Panc1 (cell line): ENCODE results near the gene PGGHG. TPM values are rescaled to one million over a fixed set of nuclear protein-coding genes. Genes with fewer than 3 reads are reported as not detected.

ENCODE experiments used
- ATAC-seq: fragments of 200-7000 bp; cut with Tn5 transposase; 2 replicates; pipeline ENCODE4 v1.9.1; 2020; ENCODE audit warnings: mild to moderate bottlenecking, moderate library complexity
- BruUV-seq: library from RNA; stranded (reverse); fragments of 400-500 nt; replicated peaks from 2 replicates; lab custom pipeline; 2021; lab: Mats Ljungman, UMichigan
- CTCF ChIA-PET: fragments of 300-600 bp; sonication (Branson Sonifier 250); formaldehyde crosslinking; loops from one replicate; lab custom pipeline; 2022; ENCODE audit warnings: antibody characterized with exemption; lab: Charles Lee
- POLR2A ChIA-PET: fragments of 300-600 bp; sonication (Branson Sonifier 250); formaldehyde crosslinking; loops from one replicate; lab custom pipeline; 2022; ENCODE audit warnings: antibody characterized with exemption; lab: Charles Lee
- DNase-seq: peaks from one replicate; pipeline ENCODE4 v3.0.0-alpha.2; 2010; ENCODE audit warnings: low read depth, low spot score
- H3K27ac ChIP-seq: 2 replicates; pipeline ENCODE4 v1.5.1; 2011; ENCODE audit warnings: mild to moderate bottlenecking, low read length, inconsistent platforms
- H3K27me3 ChIP-seq: fragments of 200-500 bp; sonication (Bioruptor generic); 2 replicates; pipeline ENCODE4 v1.6.0; 2014; ENCODE audit warnings: low read length, inconsistent platforms; ENCODE audit not compliant: control insufficient read depth, insufficient read depth
- H3K36me3 ChIP-seq: fragments of 200-500 bp; sonication (Bioruptor generic); 2 replicates; pipeline ENCODE4 v1.5.1; 2014; ENCODE audit warnings: inconsistent platforms, mild to moderate bottlenecking, low read length, moderate library complexity; ENCODE audit not compliant: control insufficient read depth, insufficient read depth
- H3K4me1 ChIP-seq: 2 replicates; pipeline ENCODE4 v1.5.1; 2011; ENCODE audit warnings: inconsistent platforms, mild to moderate bottlenecking, low read length, moderate library complexity; ENCODE audit not compliant: control insufficient read depth, insufficient read depth
- H3K4me3 ChIP-seq, 2 experiments: 2 replicates each; pipeline ENCODE4 v1.5.1; 2011 to 2012; ENCODE audit warnings: low read depth in 2 of 2, low read length in 2 of 2, mild to moderate bottlenecking in 2 of 2, inconsistent platforms in 1 of 2, moderate library complexity in 1 of 2
- H3K9me3 ChIP-seq: fragments of 200-500 bp; sonication (Bioruptor generic); 2 replicates; pipeline ENCODE4 v1.5.1; 2014; ENCODE audit warnings: low read depth, mild to moderate bottlenecking, inconsistent platforms, low read length, moderate library complexity; ENCODE audit not compliant: control insufficient read depth, insufficient read depth
- CTCF ChIP-seq: fragments of 450-650 bp; IDR thresholded peaks from 2 replicates; pipeline ENCODE4 v1.5.1; 2017; ENCODE audit warnings: mild to moderate bottlenecking
- POLR2AphosphoS5 ChIP-seq: IDR thresholded peaks from 2 replicates; pipeline ENCODE4 v1.6.1; 2012; ENCODE audit warnings: mild to moderate bottlenecking, low read depth, low read length, moderate library complexity
- REST ChIP-seq, 2 experiments: IDR thresholded peaks; 2 replicates each; pipeline ENCODE4 v1.6.1; 2011 to 2012; ENCODE audit warnings: low read depth in 2 of 2, control low read depth in 1 of 2, low read length in 1 of 2, mild to moderate bottlenecking in 1 of 2, moderate library complexity in 1 of 2; ENCODE audit not compliant: insufficient read depth in 1 of 2
- SIN3A ChIP-seq: IDR thresholded peaks from 2 replicates; pipeline ENCODE4 v1.6.1; 2012; ENCODE audit warnings: low read depth, mild to moderate bottlenecking, low read length, moderate library complexity, borderline replicate concordance; ENCODE audit not compliant: insufficient read depth
- TCF7L2 ChIP-seq: IDR thresholded peaks from 2 replicates; pipeline ENCODE4 v1.6.1; 2011; ENCODE audit warnings: mild to moderate bottlenecking, low read depth, low read length, inconsistent platforms
- in situ Hi-C: cut with HindIII; loops from 2 replicates; pipeline ENCODE4 v1.10.0; 2016; ENCODE audit warnings: low sequenced_read_pairs, low pct_unique_long_range_greater_than_20kb
- intact Hi-C: fragments of 100-400 bp; cut with micrococcal nuclease; formaldehyde crosslinking; loops from one replicate; pipeline ENCODE4 v1.10.0; 2022; ENCODE audit not compliant: unreplicated experiment
- total RNA-seq: library from RNA; stranded (reverse); gene quantifications from one replicate; pipeline ENCODE4 v1.2.1, GENCODE V29; 2021; ENCODE audit not compliant: unreplicated experiment

Gene PGGHG
- total RNA-seq, 1 experiment from 2014 or later: 115 TPM

- intact Hi-C loops: no loop called here
- BruUV-seq: no TSS peak
- peaks cover 2% of the 10 kb centered on the region; the same call in 1 of the 2 replicates for H3K36me3 ChIP-seq
- H3K4me3 ChIP-seq: no peak overlapping the region
- no peak overlapping the region for H3K27ac ChIP-seq
- H3K4me1 ChIP-seq: no peaks in the 10 kb centered on the region
- ChIA-PET POLR2A (no interaction called here), CTCF (no interaction called here)
- no peak for ATAC-seq
- H3K27me3 ChIP-seq: no peaks in the 10 kb centered on the region
- in situ Hi-C loops: no loop called here
- TF ChIP-seq TCF7L2 (no peak), CTCF (no peak)
- DNase-seq: no peak
- H3K9me3 ChIP-seq: no peaks in the 10 kb centered on the region
These were observed 31.8 kb upstream of the PGGHG start for GRCh38 chr11:256952-257737.

- no peak overlapping the region for H3K4me3 ChIP-seq
- in situ Hi-C loops: no loop called here
- no TSS peak for BruUV-seq
- no peaks in the 10 kb centered on the region for H3K9me3 ChIP-seq
- DNase-seq (no peak), ATAC-seq (peak; percentile 69; the same call in 1 of the 2 replicates)
- H3K27ac ChIP-seq: no peak overlapping the region
- CTCF ChIA-PET: interaction anchor here (0.7 to 1.0 kb wide), 3 partner anchors 9 to 51 kb away, joined by 3 to 4 read pairs (median 4); partner anchors contain the start of gene BET1L
- no peaks in the 10 kb centered on the region for H3K27me3 ChIP-seq
- H3K4me1 ChIP-seq: no peaks in the 10 kb centered on the region
- TF ChIP-seq CTCF (no peak), POLR2AphosphoS5 (no peak), SIN3A (no peak), REST (IDR thresholded peaks at IDR 0.05; ENCODE audit: insufficient read depth in 1 of 2, low read depth in 2 of 2, low read length in 1 of 2) (no peak), TCF7L2 (no peak)
- intact Hi-C loops: no loop called here
- POLR2A ChIA-PET: interaction anchor here (0.6 to 0.7 kb wide), 2 partner anchors 10 to 104 kb away, joined by 4 to 6 read pairs; no protein-coding TSS in a partner anchor
- H3K36me3 ChIP-seq: no peaks in the 10 kb centered on the region
These were observed 31.0 kb upstream of the PGGHG start for GRCh38 chr11:257766-258493.
